NCI-H1092 treated with DMSO at 0.1 percent for 48 hours (cell line): ENCODE results near the gene SLC37A3.
"Not testable (repeated sequence)": the region's sequence is repeated elsewhere in the genome, so short reads cannot be mapped to it uniquely, and the experiment has no call there.

ENCODE experiments used
- DNase-seq: peaks from one replicate; lab custom pipeline; 2025; lab: John Stamatoyannopoulos, UW

The SLC37A3 gene

GRCh38 chr7:140347218-140347617 lies 51.1 kb downstream of the SLC37A3 start:
- DNase-seq: no peak

GRCh38 chr7:140345426-140345825 lies 52.9 kb downstream of the SLC37A3 start:
- DNase-seq: no peak

GRCh38 chr7:140342727-140343514 lies 55.4 kb downstream of the SLC37A3 start:
- peak; percentile 19 for DNase-seq

GRCh38 chr7:140338959-140339358 lies 59.4 kb downstream of the SLC37A3 start:
- DNase-seq: not testable (repeated sequence)

- DNase-seq: no peak
Measured at GRCh38 chr7:140334341-140335057, 63.8 kb downstream of the SLC37A3 start.

- DNase-seq: no peak
Measured at GRCh38 chr7:140333686-140334085, 64.6 kb downstream of the SLC37A3 start.

GRCh38 chr7:140333223-140333622 lies 65.1 kb downstream of the SLC37A3 start:
- no peak for DNase-seq

- DNase-seq: no peak
Measured at GRCh38 chr7:140330595-140330994, 67.7 kb downstream of the SLC37A3 start.

GRCh38 chr7:140330128-140330527 lies 68.2 kb downstream of the SLC37A3 start:
- no peak for DNase-seq

GRCh38 chr7:140327261-140327661 lies 71.1 kb downstream of the SLC37A3 start:
- DNase-seq: no peak

GRCh38 chr7:140326116-140326928 lies 72.0 kb downstream of the SLC37A3 start:
- peak; percentile 54 for DNase-seq

- DNase-seq: no peak
Measured at GRCh38 chr7:140325600-140325999, 72.7 kb downstream of the SLC37A3 start.

GRCh38 chr7:140324714-140325113 lies 73.6 kb downstream of the SLC37A3 start:
- DNase-seq: no peak

- no peak for DNase-seq
Measured at GRCh38 chr7:140322759-140323158, 75.6 kb downstream of the SLC37A3 start.

GRCh38 chr7:140320078-140320477 lies 78.3 kb downstream of the SLC37A3 start:
- DNase-seq: not testable (repeated sequence)

GRCh38 chr7:140317999-140318398 lies 80.3 kb downstream of the SLC37A3 start:
- DNase-seq: no peak

- no peak for DNase-seq
Measured at GRCh38 chr7:140317597-140317996, 80.7 kb downstream of the SLC37A3 start.

GRCh38 chr7:140316165-140316661 lies 82.1 kb downstream of the SLC37A3 start:
- peak; percentile 33 for DNase-seq

- DNase-seq: peak; percentile 28
Measured at GRCh38 chr7:140315498-140316164, 82.7 kb downstream of the SLC37A3 start.

GRCh38 chr7:140314573-140315480 lies 83.5 kb downstream of the SLC37A3 start:
- DNase-seq: no peak
